Ammon's horn (tissue), 1 donor: ENCODE data around the gene PRSS33.
A peak's percentile ranks its signal among the peaks of the same experiment; 100 is the strongest.

Experiments
- DNase-seq: peaks from one replicate; pipeline ENCODE4 v3.0.0-alpha.2; 2016; ENCODE audit warnings: low spot score

Gene PRSS33

DNA sequence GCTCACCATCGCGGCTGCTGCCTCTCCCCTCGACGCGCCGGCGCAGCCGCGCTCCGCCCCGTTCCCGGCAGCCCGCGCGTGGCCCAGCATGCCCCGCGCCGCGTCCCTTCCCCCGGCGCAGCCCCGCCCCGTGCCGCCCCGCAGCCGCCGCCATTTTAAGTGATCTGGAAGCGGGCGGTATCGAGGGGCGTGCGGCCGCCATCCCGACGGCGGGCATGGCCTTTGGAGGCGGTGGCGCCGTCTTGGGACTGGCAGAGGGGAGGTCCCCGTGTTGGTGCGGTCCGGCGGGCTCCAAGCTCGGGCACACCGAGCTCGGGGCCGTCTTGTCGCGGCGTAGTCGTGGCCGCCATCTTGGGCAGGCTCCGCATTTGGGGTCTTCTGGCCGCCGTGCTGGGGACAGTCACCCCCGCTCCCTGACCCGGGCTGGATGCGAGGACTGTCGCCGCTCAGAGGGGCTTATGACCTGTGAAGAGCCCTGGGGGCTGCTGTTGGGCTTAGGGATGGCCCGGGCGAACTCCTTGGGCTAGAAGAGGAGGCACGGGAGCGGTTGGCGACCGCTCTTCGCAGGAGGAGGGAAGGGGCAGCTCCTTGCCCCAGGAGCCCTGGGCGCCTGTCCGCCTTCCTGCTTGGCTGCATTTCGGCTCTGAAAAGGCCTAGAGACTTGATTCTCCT, 10.0 kb downstream of the PRSS33 start, which contains the start of gene ELOB:
TSS of gene ELOB (minus strand) at position 50 of the 672 bp plus-strand sequence. CDS start at position 9, 41 bp downstream.
- DNase-seq: peak; percentile 75

DNA sequence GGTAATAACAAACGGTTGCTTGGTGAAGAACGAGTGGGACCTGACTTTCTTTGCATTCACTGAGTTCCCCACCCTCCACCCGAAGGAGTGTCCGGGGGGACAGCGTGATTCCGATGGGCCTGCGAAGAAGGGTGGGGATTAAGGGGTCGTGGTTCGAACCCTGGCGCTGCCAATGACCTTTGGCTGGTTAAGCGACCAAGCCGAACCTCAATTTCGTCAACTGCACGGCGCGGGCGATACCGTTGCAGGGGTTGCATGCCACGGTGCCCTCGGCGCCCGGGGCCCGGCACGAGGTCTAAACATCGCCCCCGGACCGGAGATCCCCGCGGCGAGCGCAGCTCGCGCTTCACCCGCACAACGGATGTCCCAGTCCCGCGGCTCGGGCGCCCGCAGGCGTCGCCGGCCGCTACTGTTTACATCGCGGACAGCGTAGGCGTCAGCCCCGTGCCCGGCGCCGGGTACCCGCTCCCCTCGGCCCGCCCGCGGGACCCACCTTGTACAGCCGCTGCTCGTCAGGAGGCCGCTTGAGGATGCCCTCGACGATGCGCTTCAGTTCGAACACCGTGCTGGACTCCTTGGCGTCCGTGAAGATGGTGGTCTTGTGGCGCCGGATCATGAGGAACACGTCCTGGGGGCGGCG, 10.7 kb downstream of the PRSS33 start:
- DNase-seq: no peak

DNA sequence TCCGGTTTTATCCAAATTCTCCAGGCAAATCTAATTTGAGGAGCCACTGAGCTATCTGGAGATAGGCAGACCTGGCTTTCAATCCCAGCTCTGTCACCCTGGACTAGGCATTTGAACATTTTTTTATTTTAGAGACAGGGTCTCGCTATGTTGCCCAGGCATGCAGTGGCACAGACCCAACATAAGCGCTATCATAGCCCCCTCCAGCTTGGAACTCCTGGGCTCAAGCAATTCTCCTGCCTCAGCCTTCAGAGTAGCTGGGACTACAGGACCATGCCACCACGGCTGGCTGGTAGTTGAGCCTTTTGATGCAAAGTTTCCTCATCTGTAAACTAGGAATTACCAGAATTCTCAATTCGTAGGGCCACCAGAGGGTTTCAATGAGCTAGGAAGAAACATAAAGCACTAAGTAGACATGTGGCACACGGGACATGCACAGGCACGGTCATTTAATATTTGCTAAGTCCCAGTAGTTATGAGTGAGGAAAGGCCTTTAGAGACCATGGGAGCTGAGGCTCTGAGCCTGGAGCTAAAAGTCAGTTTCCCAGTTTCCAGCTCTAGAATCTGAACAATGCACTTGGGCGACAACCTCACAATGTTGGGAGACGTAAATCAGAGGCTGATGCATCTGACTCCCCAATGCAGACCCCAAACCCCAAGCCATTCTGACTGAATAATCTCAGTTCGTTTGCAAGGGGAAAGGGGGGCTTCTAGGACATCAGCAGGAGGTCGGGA, 11.4 kb downstream of the PRSS33 start:
- DNase-seq: no peak

DNA sequence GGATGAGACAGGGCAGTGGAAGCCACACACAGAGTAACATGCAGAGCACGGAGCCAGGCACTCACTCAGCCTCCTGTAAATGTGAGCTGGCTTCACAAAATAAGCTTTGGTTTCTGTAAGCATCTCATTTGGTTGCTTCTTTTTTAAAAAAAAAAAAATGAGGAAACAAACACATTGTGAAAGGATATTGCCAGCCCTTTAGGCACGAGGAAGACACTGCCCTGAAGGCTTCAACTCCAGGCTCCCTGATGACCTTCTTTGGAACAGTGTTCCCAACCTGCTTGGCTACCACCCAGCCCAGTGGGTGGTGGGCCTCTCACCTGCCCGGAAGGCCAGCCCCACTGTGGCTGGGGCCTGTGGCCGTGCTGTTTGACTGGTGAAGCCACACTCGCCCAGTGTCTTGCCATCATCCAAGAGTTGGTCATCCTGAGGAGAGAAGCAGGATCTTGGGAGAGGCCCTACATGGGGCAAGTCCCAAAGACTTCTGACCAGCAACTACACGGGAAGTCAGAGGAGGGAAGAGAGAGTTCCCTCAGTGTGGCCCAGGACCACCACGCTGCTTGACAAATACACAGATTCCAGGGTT, 12.1 kb downstream of the PRSS33 start:
- DNase-seq: no peak

DNA sequence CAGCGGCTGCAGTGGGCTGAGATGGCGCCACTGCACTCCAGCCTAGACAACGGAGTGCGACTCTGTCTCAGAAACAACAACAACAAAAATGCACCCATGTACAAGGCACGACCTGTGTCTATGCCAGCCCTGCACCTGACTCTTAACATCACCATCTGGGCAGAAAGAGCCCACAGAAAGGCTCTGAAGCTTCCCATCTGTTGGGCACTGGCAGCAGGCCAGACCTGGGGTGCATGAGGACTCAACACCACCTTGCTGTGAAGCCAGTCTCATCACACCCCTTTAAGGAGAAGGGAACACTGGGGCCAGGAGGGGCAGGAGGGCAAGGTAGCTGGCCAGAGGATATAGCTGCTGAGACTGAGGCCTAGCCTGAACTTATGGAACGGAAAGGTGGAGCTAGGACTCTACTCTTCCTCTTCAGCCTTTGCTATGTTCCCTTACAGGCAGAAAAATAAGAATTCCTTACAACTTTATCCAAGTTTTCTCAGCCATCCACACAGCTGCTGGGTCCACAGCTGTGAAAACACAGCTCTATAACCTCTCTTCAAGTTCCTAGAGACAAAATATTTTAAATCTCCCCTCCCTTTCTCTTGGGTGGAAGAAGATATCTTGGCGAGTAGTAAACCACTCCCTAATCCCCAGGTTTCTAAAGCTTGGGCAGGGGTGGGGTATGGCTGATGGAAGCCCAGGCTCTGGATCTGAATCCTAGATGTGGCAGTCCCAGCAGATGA, 13.0 kb downstream of the PRSS33 start:
- no peak for DNase-seq

DNA sequence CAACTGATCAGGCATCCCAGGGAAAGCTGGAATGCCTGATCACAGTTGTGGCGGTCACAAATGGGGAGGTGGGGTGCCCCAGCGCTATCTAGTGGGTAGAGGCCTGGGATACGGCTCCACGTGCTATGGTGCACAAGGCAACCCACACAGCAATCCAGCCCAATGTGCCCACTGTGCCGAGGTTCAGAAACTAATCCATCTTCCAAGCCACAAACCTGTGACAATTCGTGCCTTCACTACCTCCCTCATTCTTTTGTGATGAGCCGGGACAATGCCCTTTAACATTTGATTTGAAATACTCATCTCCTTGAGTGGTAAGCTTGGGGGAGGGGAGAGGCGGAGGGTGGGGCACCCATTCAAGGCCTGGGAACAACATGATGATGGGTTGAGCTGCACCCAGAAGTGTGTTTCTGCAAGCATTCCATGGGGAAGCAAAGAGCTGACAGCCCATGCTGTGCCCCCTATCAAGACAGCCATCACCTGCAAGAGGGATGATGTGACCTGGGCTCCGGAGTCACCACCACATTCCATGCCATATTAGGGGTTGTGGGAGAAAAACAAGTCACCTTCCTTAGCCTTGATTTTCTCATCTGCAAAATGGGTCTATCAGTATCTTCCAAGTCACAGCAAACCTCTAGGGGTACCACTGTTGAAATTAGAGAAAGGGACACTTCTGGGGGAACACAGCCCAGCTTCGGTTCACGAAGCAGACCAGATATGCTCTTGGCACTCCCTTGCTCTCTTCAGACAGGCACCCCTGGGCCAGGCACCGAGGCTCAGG, 14.0 kb downstream of the PRSS33 start:
- no peak for DNase-seq

DNA sequence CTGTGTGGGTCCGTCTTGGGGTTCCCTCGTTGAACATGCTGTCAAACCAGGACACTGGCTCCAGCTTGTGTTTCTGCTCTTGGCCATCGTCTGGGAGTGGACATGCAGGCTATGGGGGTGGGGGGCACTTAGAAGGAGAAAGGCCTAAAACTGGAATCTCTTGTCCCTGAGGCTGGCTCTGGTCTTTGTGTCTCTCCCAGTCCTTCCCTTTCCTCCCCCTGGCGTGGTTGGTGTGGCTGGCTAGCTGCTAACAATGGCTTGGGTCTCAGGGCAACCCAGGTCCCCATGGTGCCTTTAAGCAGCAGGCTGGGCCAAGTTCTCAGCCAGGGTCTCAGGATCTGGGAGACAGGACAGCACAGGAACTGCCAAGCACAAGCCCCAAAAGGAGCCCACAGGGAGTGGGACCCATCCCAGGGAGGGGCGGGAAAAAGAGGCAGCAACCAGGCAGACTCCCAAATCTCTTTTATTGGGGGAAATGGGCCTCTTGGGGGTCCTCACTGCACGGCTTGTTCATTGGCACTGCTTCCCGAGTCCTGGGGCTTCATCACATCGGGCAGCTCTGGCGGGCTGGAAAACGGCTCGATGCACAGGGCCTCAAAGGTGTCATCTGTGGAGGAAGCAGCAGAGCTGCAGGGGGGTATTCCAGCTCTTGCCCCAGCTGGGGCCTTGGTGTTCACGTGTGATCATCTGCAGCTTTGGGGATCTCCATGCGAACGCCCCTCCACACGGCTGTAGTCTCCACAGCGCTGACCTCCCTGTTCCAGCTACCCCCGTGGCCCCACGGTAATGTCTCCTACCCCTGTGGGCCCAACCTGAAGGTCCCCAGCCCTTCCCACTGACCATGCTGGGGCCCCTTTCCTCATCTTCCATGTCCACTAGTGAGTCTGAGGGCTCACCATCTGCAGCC, 15.6 kb downstream of the PRSS33 start:
- no peak for DNase-seq

DNA sequence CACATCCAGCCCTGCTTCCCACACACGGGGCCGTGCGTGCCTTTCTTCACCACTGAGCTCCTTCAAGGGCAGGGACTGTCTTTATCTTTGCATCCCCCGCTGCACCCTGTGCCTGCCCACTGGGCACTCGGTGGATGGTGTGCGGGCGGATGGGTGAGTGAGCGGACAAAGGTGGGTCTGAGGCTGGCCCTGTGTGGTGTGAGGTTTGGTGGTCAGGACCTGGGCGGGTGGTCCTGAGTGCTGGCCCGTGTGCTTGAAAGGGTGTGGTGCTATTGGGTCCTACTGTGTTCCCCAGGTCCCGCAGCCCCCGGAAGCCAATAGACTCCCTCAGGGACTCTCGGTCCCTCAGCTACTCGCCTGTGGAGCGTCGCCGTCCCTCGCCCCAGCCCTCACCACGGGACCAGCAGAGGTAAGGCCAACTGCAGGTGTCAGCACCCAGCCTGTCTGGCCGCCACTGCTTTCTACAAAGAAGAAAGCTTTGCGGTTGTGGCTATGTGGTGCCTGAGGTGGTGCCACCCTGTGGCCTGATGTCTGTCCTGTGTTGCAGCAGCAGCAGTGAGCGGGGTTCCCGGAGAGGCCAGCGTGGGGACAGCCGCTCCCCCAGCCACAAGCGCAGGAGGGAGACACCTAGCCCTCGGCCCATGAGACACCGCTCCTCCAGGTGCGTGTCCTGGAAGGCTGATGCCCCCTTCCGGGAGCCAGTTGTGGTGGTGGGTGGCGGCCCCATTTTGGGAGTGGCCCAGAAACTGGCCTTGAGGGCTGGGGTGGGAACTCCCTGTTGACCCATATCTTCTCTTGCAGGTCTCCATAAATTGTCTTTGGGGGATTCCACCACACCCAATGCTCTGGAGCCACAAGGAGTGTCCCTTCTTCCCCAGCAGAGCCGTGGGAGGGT, 17.1 kb downstream of the PRSS33 start:
- DNase-seq: no peak

DNA sequence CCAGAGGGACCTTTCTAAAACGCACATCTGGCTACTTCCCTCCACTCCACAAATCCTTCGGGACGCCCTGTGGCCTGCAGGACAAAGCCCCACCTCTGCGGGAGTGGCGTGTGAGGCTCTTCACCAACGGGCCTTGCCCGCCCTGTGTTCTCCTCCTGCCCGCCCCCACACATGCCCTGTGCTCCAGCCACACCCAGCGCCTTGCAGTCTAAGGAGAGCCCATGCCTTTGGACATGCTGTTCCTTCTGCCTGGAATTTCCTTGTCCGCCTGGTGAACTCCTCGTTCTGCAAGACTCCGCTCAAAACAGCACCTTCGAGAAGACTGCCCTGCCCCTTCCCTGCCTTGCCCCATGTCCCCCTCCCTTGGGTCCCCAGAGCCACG, 17.7 kb downstream of the PRSS33 start:
- DNase-seq: no peak

DNA sequence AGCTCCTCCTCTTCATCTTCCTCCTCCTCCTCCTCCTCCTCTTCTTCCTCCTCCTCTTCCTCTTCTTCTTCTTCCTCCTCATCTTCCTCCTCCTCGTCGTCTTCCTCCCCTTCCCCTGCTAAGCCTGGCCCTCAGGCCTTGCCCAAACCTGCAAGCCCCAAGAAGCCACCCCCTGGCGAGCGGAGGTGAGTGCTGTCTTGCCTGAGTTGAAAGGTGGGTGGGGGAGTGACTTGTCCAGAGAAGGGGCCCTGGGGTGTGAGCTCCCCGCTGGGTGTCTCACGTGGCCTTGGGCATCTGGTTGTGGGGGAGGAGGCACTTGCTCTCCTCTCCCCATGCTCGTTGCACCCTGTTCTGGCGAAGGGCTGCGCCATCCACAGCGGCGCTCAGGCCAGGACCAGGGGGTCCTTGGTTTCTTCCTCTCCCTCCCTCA, 18.2 kb downstream of the PRSS33 start:
- no peak for DNase-seq

DNA sequence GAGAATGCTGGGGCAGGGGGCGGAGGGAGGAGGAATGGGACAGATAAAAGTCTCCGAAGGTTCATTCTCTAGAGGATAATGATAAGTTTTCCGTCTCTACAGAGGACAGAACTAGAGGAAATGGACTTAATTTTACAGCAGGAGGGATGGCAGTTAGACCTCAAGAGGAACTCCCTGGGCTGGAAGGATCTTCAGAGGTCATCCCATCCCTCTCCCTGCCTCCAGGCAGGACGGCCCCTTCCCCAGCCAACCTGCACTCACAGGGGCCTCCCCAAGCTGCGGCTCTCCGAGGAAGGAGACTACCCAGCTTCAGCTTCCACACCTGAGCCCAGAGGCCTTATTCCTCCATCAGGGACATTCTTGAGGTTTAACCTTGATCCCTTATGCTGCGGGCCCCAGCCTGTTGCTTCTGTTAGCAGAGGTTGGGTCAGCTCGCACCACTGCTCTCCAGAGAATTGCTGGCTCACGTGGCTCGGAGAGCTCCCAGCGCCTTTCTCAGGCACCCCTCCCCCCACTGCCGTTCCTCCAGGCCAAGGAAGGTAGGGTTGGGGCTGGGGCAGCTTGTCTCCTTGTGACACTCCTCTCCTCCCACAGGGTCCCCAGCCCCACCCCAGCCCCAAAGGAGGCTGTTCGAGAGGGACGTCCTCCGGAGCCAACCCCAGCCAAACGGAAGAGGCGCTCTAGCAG, 18.8 kb downstream of the PRSS33 start:
- DNase-seq: no peak

DNA sequence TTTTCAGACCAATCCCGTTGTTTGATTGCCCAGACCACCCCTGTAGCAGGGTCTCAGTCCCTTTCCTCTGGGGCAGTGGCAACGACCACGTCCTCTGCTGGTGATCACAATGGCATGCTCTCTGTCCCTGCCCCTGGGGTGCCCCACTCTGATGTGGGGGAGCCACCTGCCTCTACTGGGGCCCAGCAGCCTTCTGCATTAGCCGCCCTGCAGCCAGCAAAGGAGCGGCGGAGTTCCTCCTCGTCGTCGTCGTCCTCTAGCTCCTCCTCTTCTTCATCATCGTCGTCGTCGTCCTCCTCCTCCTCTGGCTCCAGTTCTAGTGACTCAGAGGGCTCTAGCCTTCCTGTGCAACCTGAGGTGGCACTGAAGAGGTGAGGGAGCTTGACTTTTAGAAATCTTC, 19.5 kb downstream of the PRSS33 start:
- DNase-seq: no peak

DNA sequence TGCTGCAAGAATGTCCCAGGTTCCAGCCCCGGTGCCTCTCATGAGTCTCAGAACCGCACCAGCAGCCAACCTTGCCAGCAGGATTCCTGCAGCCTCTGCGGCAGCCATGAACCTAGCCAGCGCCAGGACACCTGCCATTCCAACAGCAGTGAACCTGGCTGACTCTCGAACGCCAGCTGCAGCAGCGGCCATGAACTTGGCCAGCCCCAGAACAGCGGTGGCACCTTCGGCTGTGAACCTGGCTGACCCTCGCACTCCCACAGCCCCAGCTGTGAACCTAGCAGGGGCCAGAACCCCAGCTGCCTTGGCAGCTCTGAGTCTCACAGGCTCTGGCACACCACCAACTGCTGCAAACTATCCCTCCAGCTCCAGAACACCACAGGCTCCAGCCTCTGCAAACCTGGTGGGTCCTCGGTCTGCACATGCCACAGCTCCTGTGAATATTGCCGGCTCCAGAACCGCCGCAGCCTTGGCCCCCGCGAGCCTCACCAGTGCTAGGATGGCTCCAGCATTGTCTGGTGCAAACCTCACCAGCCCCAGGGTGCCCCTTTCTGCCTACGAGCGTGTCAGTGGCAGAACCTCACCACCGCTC, 20.1 kb downstream of the PRSS33 start:
- DNase-seq: no peak

DNA sequence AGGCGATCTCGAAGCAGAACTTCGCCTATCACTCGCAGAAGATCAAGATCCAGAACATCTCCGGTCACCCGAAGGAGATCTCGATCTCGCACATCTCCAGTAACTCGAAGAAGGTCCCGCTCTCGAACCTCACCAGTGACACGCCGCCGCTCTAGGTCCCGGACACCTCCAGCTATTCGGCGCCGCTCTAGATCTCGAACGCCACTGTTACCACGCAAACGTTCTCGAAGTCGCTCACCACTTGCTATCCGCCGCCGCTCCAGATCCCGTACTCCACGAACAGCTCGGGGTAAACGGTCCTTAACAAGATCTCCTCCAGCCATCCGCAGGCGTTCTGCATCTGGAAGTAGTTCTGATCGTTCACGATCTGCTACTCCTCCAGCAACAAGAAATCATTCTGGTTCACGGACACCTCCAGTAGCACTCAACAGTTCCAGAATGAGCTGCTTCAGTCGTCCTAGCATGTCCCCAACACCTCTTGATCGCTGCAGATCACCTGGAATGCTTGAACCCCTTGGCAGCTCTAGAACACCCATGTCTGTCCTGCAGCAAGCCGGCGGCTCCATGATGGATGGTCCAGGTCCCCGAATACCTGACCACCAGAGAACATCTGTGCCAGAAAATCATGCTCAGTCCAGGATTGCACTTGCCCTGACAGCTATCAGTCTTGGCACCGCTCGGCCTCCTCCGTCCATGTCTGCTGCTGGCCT, 20.8 kb downstream of the PRSS33 start:
- no peak for DNase-seq

DNA sequence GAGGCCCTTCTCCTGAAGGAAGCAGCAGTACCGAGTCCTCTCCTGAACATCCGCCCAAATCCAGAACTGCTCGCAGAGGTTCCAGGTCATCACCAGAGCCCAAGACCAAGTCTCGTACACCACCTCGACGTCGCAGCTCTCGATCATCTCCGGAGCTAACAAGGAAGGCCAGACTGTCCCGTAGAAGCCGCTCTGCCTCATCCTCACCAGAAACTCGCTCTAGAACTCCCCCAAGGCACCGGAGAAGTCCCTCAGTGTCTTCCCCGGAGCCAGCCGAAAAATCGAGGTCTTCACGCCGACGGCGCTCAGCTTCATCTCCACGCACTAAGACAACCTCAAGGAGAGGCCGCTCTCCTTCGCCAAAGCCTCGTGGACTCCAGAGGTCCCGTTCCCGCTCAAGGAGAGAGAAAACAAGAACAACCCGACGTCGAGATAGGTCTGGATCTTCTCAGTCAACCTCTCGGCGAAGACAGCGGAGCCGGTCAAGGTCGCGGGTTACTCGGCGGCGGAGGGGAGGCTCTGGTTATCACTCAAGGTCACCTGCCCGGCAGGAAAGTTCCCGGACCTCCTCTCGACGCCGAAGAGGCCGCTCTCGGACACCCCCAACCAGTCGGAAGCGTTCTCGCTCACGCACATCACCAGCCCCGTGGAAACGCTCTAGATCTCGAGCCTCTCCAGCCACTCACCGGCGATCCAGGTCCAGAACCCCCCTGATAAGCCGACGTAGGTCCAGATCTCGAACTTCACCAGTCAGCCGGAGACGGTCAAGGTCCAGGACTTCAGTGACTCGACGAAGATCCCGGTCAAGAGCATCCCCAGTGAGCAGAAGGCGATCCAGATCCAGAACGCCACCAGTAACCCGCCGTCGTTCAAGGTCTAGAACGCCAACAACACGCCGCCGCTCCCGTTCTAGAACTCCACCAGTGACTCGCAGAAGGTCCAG, 21.6 kb downstream of the PRSS33 start:
- DNase-seq: no peak

DNA sequence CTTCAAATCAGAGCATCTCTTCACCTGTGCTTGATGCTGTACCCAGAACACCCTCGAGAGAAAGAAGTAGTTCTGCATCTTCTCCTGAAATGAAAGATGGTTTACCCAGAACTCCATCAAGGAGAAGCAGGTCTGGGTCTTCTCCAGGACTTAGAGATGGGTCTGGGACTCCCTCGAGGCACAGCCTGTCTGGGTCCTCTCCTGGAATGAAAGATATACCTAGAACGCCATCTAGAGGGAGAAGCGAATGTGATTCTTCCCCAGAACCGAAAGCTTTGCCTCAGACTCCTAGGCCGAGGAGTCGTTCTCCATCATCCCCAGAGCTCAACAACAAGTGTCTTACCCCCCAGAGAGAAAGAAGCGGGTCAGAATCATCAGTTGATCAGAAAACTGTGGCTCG, 22.6 kb downstream of the PRSS33 start:
- no peak for DNase-seq
